NCI-H1694 (cell line): ENCODE results near the gene RHOXF1.
"Not testable (repeated sequence)": the region's sequence is repeated elsewhere in the genome, so short reads cannot be mapped to it uniquely, and the experiment has no call there.

Source experiments
- DNase-seq: peaks from one replicate; lab custom pipeline; 2025; lab: John Stamatoyannopoulos, UW

The RHOXF1 gene, protein sequence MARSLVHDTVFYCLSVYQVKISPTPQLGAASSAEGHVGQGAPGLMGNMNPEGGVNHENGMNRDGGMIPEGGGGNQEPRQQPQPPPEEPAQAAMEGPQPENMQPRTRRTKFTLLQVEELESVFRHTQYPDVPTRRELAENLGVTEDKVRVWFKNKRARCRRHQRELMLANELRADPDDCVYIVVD

GRCh38 chrX:120115438-120115963, at the start of gene RHOXF1:
TSS of gene RHOXF1 (minus strand) at chrX:120115913. CDS start at chrX:120115862, 51 bp downstream.
- no peak for DNase-seq

DNA sequence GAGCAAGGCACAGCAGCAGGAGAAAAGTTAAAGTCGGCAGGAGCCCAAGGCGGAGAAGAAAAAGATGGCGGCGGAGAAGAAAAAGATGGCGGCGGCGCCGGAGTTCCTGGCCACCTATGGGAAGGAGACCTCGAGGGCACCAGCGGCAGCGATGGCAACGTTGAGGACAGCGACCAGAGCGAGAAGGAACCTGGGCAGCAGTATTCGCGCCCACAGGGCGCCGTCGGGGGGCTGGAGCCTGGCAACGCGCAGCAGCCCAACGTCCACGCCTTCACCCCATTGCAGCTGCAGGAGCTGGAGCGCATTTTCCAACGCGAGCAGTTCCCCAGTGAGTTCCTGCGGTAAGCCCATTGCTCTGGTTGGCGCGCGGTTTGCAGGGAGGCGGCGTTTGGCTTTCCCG, 43.4 kb upstream of the RHOXF1 start:
- DNase-seq: not testable (repeated sequence)

DNA sequence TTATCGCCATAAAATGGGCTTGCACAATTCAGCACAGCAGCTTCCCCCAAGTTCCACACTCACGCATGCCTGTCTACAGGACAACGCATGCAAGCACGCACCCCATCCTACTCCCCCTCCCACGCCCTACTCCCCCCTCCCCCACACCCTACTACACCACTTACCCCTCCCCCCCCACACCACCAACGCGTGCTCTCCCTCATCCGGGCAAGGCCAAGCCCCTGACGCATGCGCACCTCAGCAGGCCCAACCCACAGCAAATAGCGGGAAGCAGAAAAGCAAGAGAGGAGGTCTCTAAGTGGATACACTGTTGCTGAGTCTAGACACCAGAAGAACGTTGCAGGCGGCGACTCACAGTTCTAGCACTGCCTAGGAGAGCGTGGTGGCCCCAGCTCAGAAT, 42.6 kb upstream of the RHOXF1 start, which contains the start of gene RHOXF2:
Gene RHOXF2, plus strand, starts transcription at position 301 of the 400 bp plus-strand sequence. CDS start 138 bp downstream, outside the sequence.
- DNase-seq: not testable (repeated sequence)

- DNase-seq: not testable (repeated sequence)
These were observed 34.5 kb upstream of the RHOXF1 start for GRCh38 chrX:120150109-120150744.

- no peak for DNase-seq
These were observed 31.8 kb upstream of the RHOXF1 start for GRCh38 chrX:120147537-120147936.

GRCh38 chrX:120146323-120146722, 30.6 kb upstream of the RHOXF1 start:
- not testable (repeated sequence) for DNase-seq

- DNase-seq: no peak
These were observed 29.7 kb upstream of the RHOXF1 start for GRCh38 chrX:120145295-120145925.

- DNase-seq: no peak
These were observed 28.6 kb upstream of the RHOXF1 start for GRCh38 chrX:120144178-120144844.

DNA sequence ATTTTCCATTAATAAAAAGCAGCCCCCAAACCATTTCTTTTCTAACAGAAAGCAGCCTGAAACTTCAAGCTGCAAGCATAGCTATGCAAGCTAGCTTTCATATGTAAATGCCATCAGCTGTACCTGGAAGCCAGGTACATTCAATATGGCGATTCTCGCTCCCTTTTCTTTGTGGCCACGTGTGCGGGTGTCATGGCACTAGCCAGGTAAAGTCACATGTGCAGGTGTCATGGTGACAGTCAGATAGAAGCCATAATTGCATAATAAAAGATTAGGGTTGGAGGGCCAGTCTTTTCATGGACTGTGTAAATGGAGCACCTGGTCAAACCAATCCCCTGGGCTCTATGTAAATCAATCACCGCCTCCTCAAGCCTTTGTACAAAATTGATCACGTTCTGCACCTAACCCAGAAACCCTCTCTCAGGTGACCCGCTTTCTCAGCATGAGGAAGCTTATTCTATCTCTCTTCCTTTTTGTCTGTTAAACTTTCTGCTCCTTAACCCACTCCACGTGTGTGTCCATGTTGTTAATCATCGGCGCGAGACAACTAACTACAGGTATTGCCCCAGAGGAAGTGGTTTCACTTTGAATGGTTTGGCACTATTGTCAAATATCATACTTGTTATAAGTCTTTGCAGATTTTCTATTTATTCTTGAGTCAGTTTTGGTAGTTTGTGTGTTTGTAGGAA, 24.7 kb upstream of the RHOXF1 start:
- DNase-seq: no peak

- no peak for DNase-seq
These were observed 21.7 kb upstream of the RHOXF1 start for GRCh38 chrX:120137439-120137838.

DNA sequence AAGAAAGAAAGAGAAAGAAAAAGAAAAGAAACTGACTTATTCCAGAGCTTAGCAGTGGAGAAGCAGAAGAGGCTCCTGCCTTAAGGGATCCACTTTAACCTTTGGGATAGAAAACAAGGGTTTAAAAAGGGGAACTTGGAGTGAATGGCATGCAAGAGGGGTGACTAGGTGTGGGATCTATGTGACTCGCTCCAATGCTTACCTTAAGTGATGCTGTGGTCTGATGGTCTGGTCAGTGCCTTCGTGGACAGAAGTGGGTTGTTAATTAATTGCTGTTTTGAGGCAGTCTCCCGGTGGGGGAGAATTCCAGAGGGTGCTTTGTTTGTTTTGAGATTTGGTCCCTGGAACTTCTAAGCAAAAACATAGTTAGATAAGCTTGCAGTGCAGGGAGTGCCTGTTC, 21.1 kb upstream of the RHOXF1 start:
- DNase-seq: no peak

GRCh38 chrX:120136128-120136527, 20.4 kb upstream of the RHOXF1 start:
- DNase-seq: no peak

- DNase-seq: not testable (repeated sequence)
These were observed 12.7 kb upstream of the RHOXF1 start for GRCh38 chrX:120128306-120128846.

- no peak for DNase-seq
These were observed 9.7 kb upstream of the RHOXF1 start for GRCh38 chrX:120125444-120125843.

DNA sequence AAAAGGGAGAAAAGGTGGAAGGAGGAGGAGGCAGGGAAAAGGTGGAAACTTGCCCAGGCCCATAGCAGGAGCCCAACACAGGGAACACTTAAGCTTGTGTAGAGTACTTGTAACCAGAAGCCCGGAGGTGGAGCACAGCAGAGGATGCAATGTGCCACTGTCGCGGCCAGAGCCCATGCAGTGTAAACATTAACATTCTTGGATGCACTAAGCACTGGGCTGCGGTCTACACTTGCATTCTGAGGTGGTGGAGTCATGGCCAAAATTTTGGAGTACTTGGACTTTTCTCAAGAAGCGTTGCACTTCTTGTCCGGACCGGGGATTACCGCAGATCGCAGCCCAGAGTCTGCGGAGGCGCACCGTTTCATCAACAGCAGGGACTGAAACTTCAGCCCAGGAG, 4.5 kb upstream of the RHOXF1 start:
- no peak for DNase-seq

- no peak for DNase-seq
These were observed 4.1 kb downstream of the RHOXF1 start for GRCh38 chrX:120111611-120112010.

DNA sequence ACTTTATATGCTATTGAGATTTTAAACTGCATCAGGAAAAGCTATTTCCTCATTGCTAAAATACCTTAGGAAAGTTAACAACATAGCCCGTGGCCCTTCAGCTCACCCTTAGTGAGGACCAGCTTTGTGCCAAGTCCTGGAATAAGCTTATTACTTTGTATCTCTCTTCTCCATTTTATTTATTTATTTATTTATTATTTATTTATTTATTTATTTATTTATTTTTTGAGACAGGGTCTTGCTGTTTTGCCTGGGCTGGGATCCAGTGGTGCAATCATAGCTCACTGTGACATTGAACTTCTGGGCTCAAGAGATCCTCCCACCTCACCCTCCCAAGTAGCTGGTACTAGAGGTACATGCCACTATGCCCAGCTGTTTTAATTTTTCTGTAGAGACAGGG, 6.3 kb downstream of the RHOXF1 start:
- no peak for DNase-seq

DNA sequence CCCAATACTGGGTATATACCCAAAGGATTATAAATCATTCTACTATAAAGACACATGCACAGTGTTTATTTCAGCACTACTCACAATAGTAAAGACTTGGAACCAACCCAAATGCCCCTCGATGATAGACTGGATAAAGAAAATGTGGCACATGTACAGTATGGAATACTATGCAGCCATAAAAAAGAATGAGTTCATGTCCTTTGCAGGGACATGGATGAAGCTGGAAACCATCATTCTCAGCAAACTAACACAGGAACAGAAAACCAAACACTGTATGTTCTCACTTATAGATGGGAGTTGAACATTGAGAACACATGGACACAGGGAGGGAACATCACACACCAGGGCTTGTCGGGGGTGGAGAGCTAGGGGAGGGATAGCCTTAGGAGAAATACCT, 11.0 kb downstream of the RHOXF1 start:
- not testable (repeated sequence) for DNase-seq

DNA sequence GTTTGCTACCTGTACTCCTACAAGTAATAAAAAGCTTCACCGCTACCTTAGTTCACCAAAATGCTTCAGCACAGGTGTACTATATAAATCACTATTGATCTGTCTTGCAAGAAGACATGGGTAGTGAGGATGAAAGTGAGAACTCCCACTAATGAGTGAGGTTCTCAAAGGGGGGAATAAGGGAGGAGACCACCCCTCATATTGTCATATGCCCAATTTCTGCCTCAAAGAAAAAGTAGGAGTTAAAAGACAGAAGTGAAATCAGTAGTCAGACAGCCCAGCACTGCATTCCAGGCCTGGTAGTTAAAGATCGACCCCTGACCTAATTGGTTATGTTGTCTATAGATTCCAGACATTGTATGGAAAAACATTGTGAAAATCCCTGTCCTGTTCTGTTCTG, 14.7 kb downstream of the RHOXF1 start:
- DNase-seq: not testable (repeated sequence)

DNA sequence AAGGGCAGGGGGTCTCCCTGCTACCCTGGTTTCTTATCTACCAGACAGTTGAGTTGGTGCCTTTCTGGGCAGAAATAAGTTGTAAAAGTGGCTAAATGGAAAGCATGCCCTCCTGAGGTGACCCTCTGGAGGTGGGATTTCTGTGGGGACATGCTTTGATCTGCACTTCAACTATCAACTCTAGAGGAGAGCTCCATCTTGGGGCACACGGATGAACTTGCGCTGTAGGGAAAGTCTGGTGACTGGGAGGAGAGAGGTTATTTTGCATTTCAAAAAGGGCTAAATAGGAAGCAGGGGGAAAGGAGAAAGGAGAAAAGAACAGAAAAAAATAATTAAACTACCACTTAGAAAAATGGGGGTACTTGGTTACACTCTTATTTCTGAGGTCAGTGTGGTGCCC, 25.5 kb downstream of the RHOXF1 start:
- no peak for DNase-seq

- no peak for DNase-seq
These were observed 28.3 kb downstream of the RHOXF1 start for GRCh38 chrX:120087289-120088017.
